Esophagus (tissue), 2 donors: ENCODE measurements around the gene WSCD1. TPM values are rescaled to one million over a fixed set of nuclear protein-coding genes. Genes with fewer than 3 reads are reported as not detected.

ENCODE experiments used
- H3K27ac ChIP-seq, 2 donors: one replicate each; pipeline ENCODE4 v1.5.1; 2013; ENCODE audit warnings: low read depth in 2 of 2, mild to moderate bottlenecking in 2 of 2, inconsistent platforms in 1 of 2, low read length in 1 of 2, moderate library complexity in 1 of 2
- H3K27me3 ChIP-seq, 2 donors: one replicate each; pipeline ENCODE4 v1.6.1; 2013; ENCODE audit warnings: low read length in 2 of 2, control low read depth in 1 of 2, mild to moderate bottlenecking in 1 of 2; ENCODE audit not compliant: insufficient read depth in 2 of 2, control insufficient read depth in 1 of 2
- H3K36me3 ChIP-seq, 2 donors: one replicate each; pipeline ENCODE4 v1.6.1; 2013; ENCODE audit warnings: low read length in 1 of 2; ENCODE audit not compliant: control insufficient read depth in 2 of 2, insufficient read depth in 2 of 2
- H3K4me1 ChIP-seq, 2 donors: one replicate each; pipeline ENCODE4 v1.6.1; 2013; ENCODE audit warnings: low read length in 1 of 2; ENCODE audit not compliant: control insufficient read depth in 2 of 2, insufficient read depth in 2 of 2
- H3K4me3 ChIP-seq, 2 donors: one replicate each; pipeline ENCODE4 v1.5.1; 2013; ENCODE audit warnings: low read length in 2 of 2, mild to moderate bottlenecking in 2 of 2, low read depth in 1 of 2, moderate library complexity in 1 of 2
- H3K9me3 ChIP-seq, 2 donors: one replicate each; pipeline ENCODE4 v1.6.1; 2013; ENCODE audit warnings: mild to moderate bottlenecking in 2 of 2, low read depth in 1 of 2, low read length in 1 of 2, moderate library complexity in 1 of 2; ENCODE audit not compliant: control insufficient read depth in 2 of 2, insufficient read depth in 1 of 2
- WGBS, 2 donors: extraction: QIAGEN DNeasy Blood & Tissue Kit; methylation state at CpG; one replicate each; pipeline ENCODE4 v1.1.7; 2013; 5-methylcytosine and 5-hydroxymethylcytosine counted together
- polyA plus RNA-seq, 2 donors: library from polyadenylated mRNA; stranded (reverse); fragments of 200-250 nt; gene quantifications; one replicate each; pipeline ENCODE4 v1.2.3, GENCODE V29; 2013
- donor health status: healthy with polysubstance abuse.
- donor health status: Bipolar disorder and iron deficiency.

Gene WSCD1
- polyA plus RNA-seq, 2 donors, result 0.16 to 0.45 TPM

- no peak overlapping the region for H3K27ac ChIP-seq
- no peaks in the 10 kb centered on the region for H3K36me3 ChIP-seq
- H3K4me3 ChIP-seq, result no peak overlapping the region
- no peaks in the 10 kb centered on the region for H3K27me3 ChIP-seq
- H3K4me1 ChIP-seq, result no peaks in the 10 kb centered on the region
- peaks cover 0 to 2% of the 10 kb centered on the region in 2 donors for H3K9me3 ChIP-seq
- WGBS, 2 donors, result 83 to 86% methylated on average over 14 of the region's 14 CpGs
Observed at GRCh38 chr17:6092182-6092902, 22.2 kb downstream of the WSCD1 start.

DNA sequence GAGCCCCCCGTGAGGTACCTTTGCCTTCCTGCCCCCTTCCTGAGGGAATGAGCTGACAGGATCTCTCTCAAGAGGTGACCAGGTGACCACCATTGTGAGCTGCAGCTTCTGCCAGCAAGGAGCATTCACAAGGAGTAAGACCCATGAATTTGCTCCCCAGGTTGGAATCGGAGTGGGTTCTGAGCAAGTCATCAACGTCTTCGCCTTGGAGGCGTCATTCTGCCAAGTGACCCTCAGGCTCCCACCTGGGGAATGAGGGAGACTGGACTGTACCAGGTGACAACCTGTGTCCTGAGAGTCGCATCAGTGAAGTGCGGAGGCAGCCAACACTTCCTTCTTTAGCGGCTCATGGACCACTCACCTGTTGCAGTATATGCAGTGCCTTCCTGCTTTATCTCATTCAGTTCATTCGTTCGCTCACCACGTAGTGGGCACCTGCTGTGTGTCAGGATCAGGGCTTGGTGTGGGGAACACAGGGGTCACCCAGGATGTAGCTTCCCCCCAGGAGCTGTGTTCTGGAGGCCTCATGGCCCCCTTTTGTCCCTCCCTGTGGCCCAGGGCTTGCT lies 22.8 kb downstream of the WSCD1 start:
- 88 to 89% methylated on average over 11 of the region's 11 CpGs for WGBS, 2 donors
- H3K27me3 ChIP-seq, result no peaks in the 10 kb centered on the region
- H3K4me1 ChIP-seq, result no peaks in the 10 kb centered on the region
- H3K4me3 ChIP-seq, result no peak overlapping the region
- no peak overlapping the region for H3K27ac ChIP-seq
- H3K36me3 ChIP-seq, result no peaks in the 10 kb centered on the region
- H3K9me3 ChIP-seq, result peaks cover 0 to 2% of the 10 kb centered on the region in 2 donors

- Histone ChIP-seq H3K27ac (no peak overlapping the region), H3K4me1 (no peaks in the 10 kb centered on the region)
- 62 to 76% methylated on average over 1 of the region's 1 CpG for WGBS, 2 donors
Observed at GRCh38 chr17:6094453-6094852, 24.3 kb downstream of the WSCD1 start.

DNA sequence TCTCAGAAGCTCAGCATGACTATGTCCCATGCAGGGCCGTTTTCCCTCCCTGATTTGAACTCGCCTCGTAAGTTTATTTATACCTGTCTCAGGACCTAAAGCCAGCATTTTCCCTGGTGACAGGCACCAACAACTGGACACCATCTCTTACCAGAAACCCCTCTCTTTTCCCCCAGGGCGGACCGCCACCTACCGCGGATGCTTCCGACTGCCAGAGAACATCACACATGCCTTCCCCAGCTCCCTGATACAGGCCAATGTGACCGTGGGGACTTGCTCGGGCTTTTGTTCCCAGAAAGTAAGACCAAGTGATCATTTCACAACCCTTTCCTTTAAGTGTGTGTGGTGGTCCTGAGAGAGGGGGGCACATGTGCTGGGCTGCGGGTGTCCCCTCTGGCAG lies 24.7 kb downstream of the WSCD1 start:
- peaks cover 0 to 2% of the 10 kb centered on the region in 2 donors for H3K9me3 ChIP-seq
- no peaks in the 10 kb centered on the region for H3K36me3 ChIP-seq
- no peak overlapping the region for H3K4me3 ChIP-seq
- H3K4me1 ChIP-seq, result no peaks in the 10 kb centered on the region
- 92 to 93% methylated on average over 11 of the region's 11 CpGs for WGBS, 2 donors
- no peaks in the 10 kb centered on the region for H3K27me3 ChIP-seq
- H3K27ac ChIP-seq, result no peak overlapping the region

More at GRCh38 chr17:6094453-6094852, 24.3 kb downstream of the WSCD1 start:
- Histone ChIP-seq H3K4me3 (no peak overlapping the region), H3K9me3 (peaks cover 0 to 2% of the 10 kb centered on the region in 2 donors), H3K27me3 (no peaks in the 10 kb centered on the region), H3K36me3 (no peaks in the 10 kb centered on the region)

GRCh38 chr17:6095501-6095900 lies 25.3 kb downstream of the WSCD1 start:
- no peaks in the 10 kb centered on the region for H3K36me3 ChIP-seq
- H3K27me3 ChIP-seq, result no peaks in the 10 kb centered on the region
- peaks cover 0 to 2% of the 10 kb centered on the region in 2 donors for H3K9me3 ChIP-seq
- H3K4me3 ChIP-seq, result no peak overlapping the region
- no peak overlapping the region for H3K27ac ChIP-seq
- no peaks in the 10 kb centered on the region for H3K4me1 ChIP-seq
- WGBS, 2 donors, result 82 to 92% methylated on average over 6 of the region's 6 CpGs

DNA sequence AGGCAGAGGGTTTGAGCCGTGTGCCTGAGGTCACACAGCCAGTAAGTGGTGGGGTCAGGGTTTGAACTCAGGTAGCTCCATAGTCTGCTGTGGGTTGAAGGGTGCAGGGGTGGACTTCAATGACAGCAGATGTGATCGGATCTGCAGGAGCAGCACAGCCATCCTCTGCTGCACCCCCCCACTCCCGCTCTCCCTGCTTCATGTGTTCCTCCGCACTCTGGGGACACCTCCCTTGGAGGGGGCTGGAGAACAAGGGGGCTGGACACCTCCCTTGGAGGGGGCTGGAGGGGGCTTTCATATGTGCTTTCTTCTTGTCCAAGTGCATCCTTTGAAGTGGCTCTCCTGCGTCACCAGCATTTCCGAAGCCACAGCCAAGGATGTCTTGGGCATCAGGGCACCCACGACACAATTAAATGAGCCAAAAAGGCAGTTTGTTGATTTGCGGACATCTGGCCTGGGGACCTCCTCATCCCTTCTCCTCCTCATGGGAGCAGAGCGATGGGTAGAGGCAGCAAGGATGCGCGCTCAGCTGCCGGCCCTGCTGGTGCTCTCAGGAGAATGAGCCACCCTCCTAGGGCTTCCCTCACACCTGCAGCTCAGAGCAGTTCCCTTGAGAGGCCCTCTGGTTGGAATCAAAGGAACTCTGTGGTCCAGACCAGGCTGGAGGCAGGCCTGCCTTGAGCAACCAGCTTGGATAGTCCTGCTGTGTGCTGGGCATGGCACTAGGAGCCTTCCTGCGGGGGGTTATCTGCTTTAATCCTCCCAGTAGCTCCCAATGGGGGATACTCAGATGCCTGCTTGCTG lies 26.2 kb downstream of the WSCD1 start:
- Histone ChIP-seq H3K36me3 (no peaks in the 10 kb centered on the region), H3K27ac (no peak overlapping the region), H3K9me3 (peaks cover 0 to 2% of the 10 kb centered on the region in 2 donors), H3K4me1 (no peaks in the 10 kb centered on the region), H3K27me3 (no peaks in the 10 kb centered on the region), H3K4me3 (no peak overlapping the region)
- WGBS, 2 donors, result 92 to 94% methylated on average over 13 of the region's 13 CpGs

DNA sequence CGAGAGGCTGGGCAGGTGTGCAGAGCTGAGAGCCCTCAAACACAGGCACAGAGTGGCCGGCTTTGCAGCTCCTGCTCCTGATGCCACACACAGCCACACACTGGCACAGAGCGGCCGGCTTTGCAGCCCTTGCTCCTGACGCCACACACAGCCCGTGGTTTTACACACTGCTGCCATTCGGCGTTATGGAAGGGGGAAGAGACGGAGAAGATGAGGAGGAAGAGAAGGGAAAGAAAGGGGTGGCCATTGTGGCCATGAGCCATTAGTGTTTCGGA lies 26.8 kb downstream of the WSCD1 start:
- 85 to 92% methylated on average over 10 of the region's 10 CpGs for WGBS, 2 donors
- Histone ChIP-seq H3K36me3 (no peaks in the 10 kb centered on the region), H3K9me3 (peaks cover 0 to 2% of the 10 kb centered on the region in 2 donors), H3K4me1 (no peaks in the 10 kb centered on the region), H3K27ac (no peak overlapping the region), H3K27me3 (no peaks in the 10 kb centered on the region), H3K4me3 (no peak overlapping the region)

DNA sequence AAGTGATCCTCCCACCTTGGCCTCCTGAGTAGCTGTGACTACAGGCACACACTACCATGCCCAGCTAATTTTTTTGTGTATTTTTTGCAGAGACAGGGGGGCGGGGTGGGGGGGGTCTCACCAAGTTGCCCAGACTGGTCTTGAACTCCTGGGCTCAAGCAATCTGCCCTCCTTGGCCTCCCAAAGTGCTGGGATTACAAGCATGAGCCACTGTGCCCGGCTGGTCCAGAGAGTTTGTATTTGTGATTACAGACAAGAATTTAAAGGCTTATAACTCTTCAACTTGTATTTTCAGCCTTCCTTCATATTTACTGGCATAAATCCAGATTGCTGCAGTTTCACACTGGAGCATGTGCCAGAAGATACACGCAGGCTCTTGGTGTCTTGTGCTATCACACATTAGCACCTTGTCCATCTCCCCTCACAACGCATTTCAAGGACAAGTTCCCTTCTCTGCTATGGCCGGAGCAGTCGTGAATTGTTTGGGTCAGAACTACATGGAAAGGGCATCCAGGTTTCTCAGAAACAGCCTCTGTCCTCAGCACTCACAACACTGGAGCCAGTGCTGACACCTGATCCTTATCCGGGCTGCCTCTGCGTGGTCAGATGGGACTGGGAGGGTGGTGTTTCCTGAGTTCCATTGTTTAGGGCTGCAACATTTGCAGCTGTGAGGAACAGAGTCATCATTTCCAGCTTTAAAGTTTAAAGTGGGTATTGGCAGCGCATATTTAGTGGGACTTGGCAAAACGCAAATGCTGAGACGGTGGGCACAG lies 28.1 kb downstream of the WSCD1 start:
- Histone ChIP-seq H3K36me3 (no peaks in the 10 kb centered on the region), H3K4me3 (no peak overlapping the region), H3K4me1 (no peaks in the 10 kb centered on the region), H3K27me3 (no peaks in the 10 kb centered on the region), H3K27ac (no peak overlapping the region), H3K9me3 (no peaks in the 10 kb centered on the region)
- WGBS, 2 donors, result 53 to 59% methylated on average over 11 of the region's 11 CpGs

DNA sequence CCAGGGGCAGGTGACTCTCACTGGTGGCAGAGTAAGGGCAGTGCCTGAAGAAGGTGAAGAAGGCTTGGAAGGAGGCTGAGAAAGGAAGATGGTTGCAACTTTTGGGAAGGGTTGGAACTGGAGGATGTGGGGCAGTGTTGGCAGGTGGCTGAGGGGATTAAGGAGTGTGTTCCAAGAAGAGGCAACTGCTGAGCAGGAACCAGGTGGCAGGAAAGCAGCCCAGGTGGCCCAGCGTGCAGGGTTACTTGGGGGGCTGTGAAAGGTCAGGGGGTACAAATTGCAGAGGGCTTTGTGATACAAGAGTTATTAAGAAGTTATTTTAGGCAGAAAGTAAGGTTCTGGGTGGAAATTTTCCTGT lies 28.6 kb downstream of the WSCD1 start:
- Histone ChIP-seq H3K27me3 (no peaks in the 10 kb centered on the region), H3K27ac (no peak overlapping the region), H3K9me3 (no peaks in the 10 kb centered on the region), H3K4me3 (no peak overlapping the region), H3K36me3 (no peaks in the 10 kb centered on the region), H3K4me1 (no peaks in the 10 kb centered on the region)
- 62 to 86% methylated on average over 1 of the region's 1 CpG for WGBS, 2 donors
